ENCODE data around the gene WT1.

Gene WT1

DNA sequence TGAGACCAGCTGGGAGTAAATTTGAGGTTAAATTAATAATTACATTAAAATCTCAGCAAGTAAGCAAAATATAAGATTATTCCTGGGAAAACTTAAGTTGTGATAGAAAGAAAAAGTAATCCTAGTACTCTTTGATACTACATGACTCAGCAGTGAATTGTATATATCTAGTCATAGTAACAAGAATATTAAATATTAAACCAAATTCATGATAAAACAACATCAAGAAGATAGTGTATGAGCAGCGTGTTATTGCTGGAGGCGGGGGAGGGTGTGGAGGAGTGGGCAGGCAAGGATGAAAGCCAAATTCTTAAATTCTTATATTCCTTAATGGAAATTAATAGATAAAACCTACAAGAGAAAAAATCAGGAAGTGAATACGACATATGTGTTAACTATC, 95.2 kb downstream of the WT1 start:
- Histone ChIP-seq H3K4me1 (ENCODE audit: insufficient read depth, low read length, severe bottlenecking) (no peaks in the 10 kb centered on the region), H3K79me2 (ENCODE audit: insufficient read depth, low read length) (no peaks in the 10 kb centered on the region), H3K9me2 (ENCODE audit: low read depth, low read length) (no peaks in the 10 kb centered on the region), H3K9me3 (ENCODE audit: low read length) (no peaks in the 10 kb centered on the region), H3K27ac (ENCODE audit: low read depth, low read length, poor library complexity, severe bottlenecking) (no peak overlapping the region), H4K20me1 (ENCODE audit: insufficient read depth, low read length) (no peaks in the 10 kb centered on the region), H3F3A (ENCODE audit: insufficient read depth, low read length) (no peaks in the 10 kb centered on the region), H3K9ac (ENCODE audit: low read length) (no peak overlapping the region), H3K4me2 (ENCODE audit: low read length) (no peak overlapping the region), H2AFZ (ENCODE audit: low read length) (no peak overlapping the region), H3K4me3 (ENCODE audit: low read depth, low read length, poor library complexity, severe bottlenecking) (no peak overlapping the region), H3K36me3 (ENCODE audit: insufficient read depth, low read length) (no peaks in the 10 kb centered on the region), H3K27me3 (ENCODE audit: insufficient read depth, low read length) (no peaks in the 10 kb centered on the region)
- TF ChIP-seq, protein P1, sequence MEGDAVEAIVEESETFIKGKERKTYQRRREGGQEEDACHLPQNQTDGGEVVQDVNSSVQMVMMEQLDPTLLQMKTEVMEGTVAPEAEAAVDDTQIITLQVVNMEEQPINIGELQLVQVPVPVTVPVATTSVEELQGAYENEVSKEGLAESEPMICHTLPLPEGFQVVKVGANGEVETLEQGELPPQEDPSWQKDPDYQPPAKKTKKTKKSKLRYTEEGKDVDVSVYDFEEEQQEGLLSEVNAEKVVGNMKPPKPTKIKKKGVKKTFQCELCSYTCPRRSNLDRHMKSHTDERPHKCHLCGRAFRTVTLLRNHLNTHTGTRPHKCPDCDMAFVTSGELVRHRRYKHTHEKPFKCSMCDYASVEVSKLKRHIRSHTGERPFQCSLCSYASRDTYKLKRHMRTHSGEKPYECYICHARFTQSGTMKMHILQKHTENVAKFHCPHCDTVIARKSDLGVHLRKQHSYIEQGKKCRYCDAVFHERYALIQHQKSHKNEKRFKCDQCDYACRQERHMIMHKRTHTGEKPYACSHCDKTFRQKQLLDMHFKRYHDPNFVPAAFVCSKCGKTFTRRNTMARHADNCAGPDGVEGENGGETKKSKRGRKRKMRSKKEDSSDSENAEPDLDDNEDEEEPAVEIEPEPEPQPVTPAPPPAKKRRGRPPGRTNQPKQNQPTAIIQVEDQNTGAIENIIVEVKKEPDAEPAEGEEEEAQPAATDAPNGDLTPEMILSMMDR (IDR thresholded peaks at IDR 0.05; ENCODE audit: low read length) = no peak
- no peak for TF ChIP-seq EZH2 (IDR thresholded peaks at IDR 0.05; ENCODE audit: borderline replicate concordance, low read length)
